ENCODE results near the gene ORM1. TPM values are rescaled to one million over a fixed set of nuclear protein-coding genes. Genes with fewer than 3 reads are reported as not detected.

The ORM1 gene
- total and polyA plus RNA-seq, 4 donors: 1,297 to 69,591 (median 37,095) TPM

DNA sequence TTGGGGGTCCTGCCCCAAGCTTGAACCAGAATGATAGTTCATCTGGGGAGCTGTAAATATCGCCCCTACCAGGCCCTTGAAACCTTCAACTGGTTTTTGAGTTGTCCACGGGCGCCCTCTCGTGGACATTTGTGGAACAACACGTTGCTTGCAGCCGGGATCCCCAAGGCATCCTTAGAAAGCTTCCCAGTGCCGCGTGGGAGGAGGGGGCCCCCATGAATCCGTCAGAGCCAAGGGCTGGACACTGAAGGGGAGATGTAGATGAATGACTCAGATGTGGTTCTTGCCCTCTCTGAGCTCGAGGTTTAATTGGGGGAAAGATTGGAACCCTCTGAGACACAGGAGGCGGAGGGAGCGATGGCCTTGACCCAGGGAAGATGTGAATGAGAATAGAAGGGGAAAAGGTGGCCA, 31.8 kb upstream of the ORM1 start:
- WGBS: 19% methylated on average over 12 of the region's 12 CpGs
- no peak overlapping the region for H3K9ac ChIP-seq (ENCODE audit: low read depth in 1 of 2, low read length in 2 of 2)
- peak; percentile 81 for DNase-seq (ENCODE audit: low spot score)
- H3K27me3 ChIP-seq (ENCODE audit: control insufficient read depth in 4 of 4, insufficient read depth in 4 of 4, low read length in 3 of 4): no peaks in the 10 kb centered on the region
- TF ChIP-seq FOXA1 (IDR thresholded peaks at IDR 0.05): no peak
- peak; percentile 93 for TF ChIP-seq RAD21 (IDR thresholded peaks at IDR 0.05)
- TF ChIP-seq, protein P1, sequence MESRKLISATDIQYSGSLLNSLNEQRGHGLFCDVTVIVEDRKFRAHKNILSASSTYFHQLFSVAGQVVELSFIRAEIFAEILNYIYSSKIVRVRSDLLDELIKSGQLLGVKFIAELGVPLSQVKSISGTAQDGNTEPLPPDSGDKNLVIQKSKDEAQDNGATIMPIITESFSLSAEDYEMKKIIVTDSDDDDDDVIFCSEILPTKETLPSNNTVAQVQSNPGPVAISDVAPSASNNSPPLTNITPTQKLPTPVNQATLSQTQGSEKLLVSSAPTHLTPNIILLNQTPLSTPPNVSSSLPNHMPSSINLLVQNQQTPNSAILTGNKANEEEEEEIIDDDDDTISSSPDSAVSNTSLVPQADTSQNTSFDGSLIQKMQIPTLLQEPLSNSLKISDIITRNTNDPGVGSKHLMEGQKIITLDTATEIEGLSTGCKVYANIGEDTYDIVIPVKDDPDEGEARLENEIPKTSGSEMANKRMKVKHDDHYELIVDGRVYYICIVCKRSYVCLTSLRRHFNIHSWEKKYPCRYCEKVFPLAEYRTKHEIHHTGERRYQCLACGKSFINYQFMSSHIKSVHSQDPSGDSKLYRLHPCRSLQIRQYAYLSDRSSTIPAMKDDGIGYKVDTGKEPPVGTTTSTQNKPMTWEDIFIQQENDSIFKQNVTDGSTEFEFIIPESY (IDR thresholded peaks at IDR 0.05): no peak
- TF ChIP-seq, protein P2, sequence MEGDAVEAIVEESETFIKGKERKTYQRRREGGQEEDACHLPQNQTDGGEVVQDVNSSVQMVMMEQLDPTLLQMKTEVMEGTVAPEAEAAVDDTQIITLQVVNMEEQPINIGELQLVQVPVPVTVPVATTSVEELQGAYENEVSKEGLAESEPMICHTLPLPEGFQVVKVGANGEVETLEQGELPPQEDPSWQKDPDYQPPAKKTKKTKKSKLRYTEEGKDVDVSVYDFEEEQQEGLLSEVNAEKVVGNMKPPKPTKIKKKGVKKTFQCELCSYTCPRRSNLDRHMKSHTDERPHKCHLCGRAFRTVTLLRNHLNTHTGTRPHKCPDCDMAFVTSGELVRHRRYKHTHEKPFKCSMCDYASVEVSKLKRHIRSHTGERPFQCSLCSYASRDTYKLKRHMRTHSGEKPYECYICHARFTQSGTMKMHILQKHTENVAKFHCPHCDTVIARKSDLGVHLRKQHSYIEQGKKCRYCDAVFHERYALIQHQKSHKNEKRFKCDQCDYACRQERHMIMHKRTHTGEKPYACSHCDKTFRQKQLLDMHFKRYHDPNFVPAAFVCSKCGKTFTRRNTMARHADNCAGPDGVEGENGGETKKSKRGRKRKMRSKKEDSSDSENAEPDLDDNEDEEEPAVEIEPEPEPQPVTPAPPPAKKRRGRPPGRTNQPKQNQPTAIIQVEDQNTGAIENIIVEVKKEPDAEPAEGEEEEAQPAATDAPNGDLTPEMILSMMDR (IDR thresholded peaks at IDR 0.05; ENCODE audit: low read depth, low read length, missing input control): peak; percentile 91
- TF ChIP-seq JUND (IDR thresholded peaks at IDR 0.05): no peak
- no peaks in the 10 kb centered on the region for H3K4me1 ChIP-seq (ENCODE audit: control insufficient read depth in 4 of 4, insufficient read depth in 4 of 4, low read length in 3 of 4)
- H3K36me3 ChIP-seq (ENCODE audit: control insufficient read depth in 4 of 4, insufficient read depth in 3 of 4, low read depth in 1 of 4, low read length in 3 of 4): peaks cover 0 to 35% (median 25%) of the 10 kb centered on the region in 4 donors
- peaks cover 0 to 7% (median 3%) of the 10 kb centered on the region in 4 donors for H3K9me3 ChIP-seq (ENCODE audit: control insufficient read depth in 4 of 4, low read length in 3 of 4)
- H3K27ac ChIP-seq (ENCODE audit: low read depth in 1 of 2, low read length in 2 of 2): no peak overlapping the region
- no peak overlapping the region for H3K4me3 ChIP-seq (ENCODE audit: low read depth in 1 of 3, low read length in 3 of 3)

DNA sequence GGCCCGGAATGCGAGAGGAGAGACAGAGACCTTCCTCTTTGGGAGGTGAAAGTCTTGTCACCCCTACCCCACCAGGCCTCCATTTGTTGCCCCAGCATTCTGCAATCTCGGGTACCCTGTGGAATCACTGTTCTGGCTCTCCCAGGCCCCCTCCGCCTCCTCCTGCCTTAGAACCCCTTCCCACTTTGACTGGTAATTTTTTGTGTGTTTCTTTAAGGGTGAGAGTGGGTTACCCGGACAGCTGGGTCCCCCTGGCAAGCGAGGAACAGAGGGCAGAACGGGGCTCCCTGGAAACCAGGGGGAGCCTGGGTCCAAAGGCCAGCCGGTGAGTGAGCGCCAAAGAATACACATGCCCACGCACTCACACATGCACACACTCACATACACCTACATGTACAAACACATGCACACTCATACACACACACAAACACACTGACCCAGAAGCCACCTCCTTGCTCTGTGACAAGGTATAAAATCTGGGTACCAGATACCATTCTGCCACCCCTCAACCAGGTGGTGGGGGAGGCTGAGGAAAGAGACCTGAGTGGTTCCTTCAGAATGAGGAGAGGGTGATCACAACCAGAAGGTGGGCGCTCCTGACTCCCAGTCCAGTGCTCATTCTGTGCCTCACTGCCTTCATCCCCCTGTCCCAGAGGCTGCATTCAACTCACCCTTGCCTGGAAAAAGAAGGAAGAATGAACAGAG, 30.9 kb upstream of the ORM1 start:
- no peak overlapping the region for H3K27ac ChIP-seq (ENCODE audit: low read depth in 1 of 2, low read length in 2 of 2)
- WGBS: 75% methylated on average over 11 of the region's 11 CpGs
- no peak for DNase-seq (ENCODE audit: low spot score)

DNA sequence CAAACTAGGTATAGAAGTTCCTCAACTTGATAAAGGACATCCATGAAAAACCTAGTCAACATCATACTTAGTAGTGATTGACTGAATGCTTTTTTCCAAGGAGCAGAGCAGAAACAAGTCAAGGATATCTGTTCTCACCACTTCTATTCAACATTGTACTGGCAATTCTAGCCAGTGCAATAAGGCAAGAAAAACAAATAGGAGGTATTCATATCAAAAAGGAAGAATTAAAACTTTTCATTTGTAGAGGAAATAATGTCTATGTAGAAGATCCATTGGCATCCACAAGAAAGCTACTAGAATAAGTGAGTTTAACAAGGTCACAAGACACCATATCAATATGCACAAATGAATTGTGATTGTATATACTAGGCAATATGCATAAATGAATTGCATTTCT, 28.2 kb upstream of the ORM1 start:
- no peak for DNase-seq (ENCODE audit: low spot score)
- TF ChIP-seq YY1 (IDR thresholded peaks at IDR 0.05) (no peak), HNF4A (conservative IDR thresholded peaks at IDR 0.05) (no peak), GABPA (IDR thresholded peaks at IDR 0.05 in 1 of 2, conservative IDR thresholded peaks at IDR 0.05 in 1 of 2) (no peak), FOXA1 (IDR thresholded peaks at IDR 0.05) (no peak), HNF4G (IDR thresholded peaks at IDR 0.05) (no peak), RAD21 (IDR thresholded peaks at IDR 0.05) (no peak)
- TF ChIP-seq, protein P1 (IDR thresholded peaks at IDR 0.05): no peak
- TF ChIP-seq, protein P3, sequence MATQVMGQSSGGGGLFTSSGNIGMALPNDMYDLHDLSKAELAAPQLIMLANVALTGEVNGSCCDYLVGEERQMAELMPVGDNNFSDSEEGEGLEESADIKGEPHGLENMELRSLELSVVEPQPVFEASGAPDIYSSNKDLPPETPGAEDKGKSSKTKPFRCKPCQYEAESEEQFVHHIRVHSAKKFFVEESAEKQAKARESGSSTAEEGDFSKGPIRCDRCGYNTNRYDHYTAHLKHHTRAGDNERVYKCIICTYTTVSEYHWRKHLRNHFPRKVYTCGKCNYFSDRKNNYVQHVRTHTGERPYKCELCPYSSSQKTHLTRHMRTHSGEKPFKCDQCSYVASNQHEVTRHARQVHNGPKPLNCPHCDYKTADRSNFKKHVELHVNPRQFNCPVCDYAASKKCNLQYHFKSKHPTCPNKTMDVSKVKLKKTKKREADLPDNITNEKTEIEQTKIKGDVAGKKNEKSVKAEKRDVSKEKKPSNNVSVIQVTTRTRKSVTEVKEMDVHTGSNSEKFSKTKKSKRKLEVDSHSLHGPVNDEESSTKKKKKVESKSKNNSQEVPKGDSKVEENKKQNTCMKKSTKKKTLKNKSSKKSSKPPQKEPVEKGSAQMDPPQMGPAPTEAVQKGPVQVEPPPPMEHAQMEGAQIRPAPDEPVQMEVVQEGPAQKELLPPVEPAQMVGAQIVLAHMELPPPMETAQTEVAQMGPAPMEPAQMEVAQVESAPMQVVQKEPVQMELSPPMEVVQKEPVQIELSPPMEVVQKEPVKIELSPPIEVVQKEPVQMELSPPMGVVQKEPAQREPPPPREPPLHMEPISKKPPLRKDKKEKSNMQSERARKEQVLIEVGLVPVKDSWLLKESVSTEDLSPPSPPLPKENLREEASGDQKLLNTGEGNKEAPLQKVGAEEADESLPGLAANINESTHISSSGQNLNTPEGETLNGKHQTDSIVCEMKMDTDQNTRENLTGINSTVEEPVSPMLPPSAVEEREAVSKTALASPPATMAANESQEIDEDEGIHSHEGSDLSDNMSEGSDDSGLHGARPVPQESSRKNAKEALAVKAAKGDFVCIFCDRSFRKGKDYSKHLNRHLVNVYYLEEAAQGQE (IDR thresholded peaks at IDR 0.05): no peak

More for the DNA sequence above, 30.9 kb upstream of the ORM1 start:
- H3K4me3 ChIP-seq (ENCODE audit: low read depth in 1 of 3, low read length in 3 of 3): no peak overlapping the region
- no peaks in the 10 kb centered on the region for H3K4me1 ChIP-seq (ENCODE audit: control insufficient read depth in 4 of 4, insufficient read depth in 4 of 4, low read length in 3 of 4)
- H3K36me3 ChIP-seq (ENCODE audit: control insufficient read depth in 4 of 4, insufficient read depth in 3 of 4, low read depth in 1 of 4, low read length in 3 of 4): peaks cover 0 to 36% (median 25%) of the 10 kb centered on the region in 4 donors
- TF ChIP-seq, protein P2 (IDR thresholded peaks at IDR 0.05; ENCODE audit: low read depth, low read length, missing input control): no peak
- peak in 1 of 2 donors; percentile 27 for TF ChIP-seq HNF4A (conservative IDR thresholded peaks at IDR 0.05)
- H3K9me3 ChIP-seq (ENCODE audit: control insufficient read depth in 4 of 4, low read length in 3 of 4): peaks cover 0 to 7% (median 3%) of the 10 kb centered on the region in 4 donors
- no peak overlapping the region for H3K9ac ChIP-seq (ENCODE audit: low read depth in 1 of 2, low read length in 2 of 2)
- H3K27me3 ChIP-seq (ENCODE audit: control insufficient read depth in 4 of 4, insufficient read depth in 4 of 4, low read length in 3 of 4): no peaks in the 10 kb centered on the region

More for the DNA sequence above, 28.2 kb upstream of the ORM1 start:
- Histone ChIP-seq H3K9ac (ENCODE audit: low read depth in 1 of 2, low read length in 2 of 2) (no peak overlapping the region), H3K4me1 (ENCODE audit: control insufficient read depth in 4 of 4, insufficient read depth in 4 of 4, low read length in 3 of 4) (peaks cover 0 to 7% (median 3%) of the 10 kb centered on the region in 4 donors), H3K27ac (ENCODE audit: low read depth in 1 of 2, low read length in 2 of 2) (no peak overlapping the region), H3K9me3 (ENCODE audit: control insufficient read depth in 4 of 4, low read length in 3 of 4) (peaks cover 0 to 7% (median 3%) of the 10 kb centered on the region in 4 donors), H3K36me3 (ENCODE audit: control insufficient read depth in 4 of 4, insufficient read depth in 3 of 4, low read depth in 1 of 4, low read length in 3 of 4) (peaks cover 0 to 35% (median 22%) of the 10 kb centered on the region in 4 donors), H3K27me3 (ENCODE audit: control insufficient read depth in 4 of 4, insufficient read depth in 4 of 4, low read length in 3 of 4) (no peaks in the 10 kb centered on the region), H3K4me3 (ENCODE audit: low read depth in 1 of 3, low read length in 3 of 3) (no peak overlapping the region)

Data from liver (tissue), 9 donors.